Esophagus squamous epithelium (tissue), 4 donors: ENCODE measurements around the gene MPPED2.

Experiments
- CTCF ChIP-seq, 6 experiments: fragments of 450-650 bp in 4 of 6; fragments of 200-600 bp in 2 of 6; sonication (generic) in 2 of 6; IDR thresholded peaks; one replicate each; pipeline ENCODE4 v1.5.1; 2016 to 2019; ENCODE audit warnings: antibody characterized with exemption in 6 of 6, mild to moderate bottlenecking in 4 of 6, moderate library complexity in 4 of 6
- POLR2A ChIP-seq, 4 donors: fragments of 450-650 bp; IDR thresholded peaks; one replicate each; pipeline ENCODE4 v1.6.1; 2017; ENCODE audit warnings: antibody characterized with exemption in 4 of 4, mild to moderate bottlenecking in 4 of 4, moderate library complexity in 3 of 4

GRCh38 chr11:30406978-30407762, 179.0 kb downstream of the MPPED2 start:
- TF ChIP-seq POLR2A (IDR thresholded peaks at IDR 0.05) (no peak), CTCF (IDR thresholded peaks at IDR 0.05) (no peak)
